HG03196 (cell line): ENCODE data around the gene RRAGC.
"Not testable (repeated sequence)": the region's sequence is repeated elsewhere in the genome, so short reads cannot be mapped to it uniquely, and the experiment has no call there.

Experiments
- ATAC-seq: cut with Tn5 transposase; IDR thresholded peaks from one replicate; pipeline ENCODE4 v1.9.1; 2021; ENCODE audit not compliant: unreplicated experiment

RRAGC gene

GRCh38 chr1:38858833-38859560 is 575 bp downstream of the RRAGC start:
- peak; percentile 41 for ATAC-seq

- ATAC-seq: no peak
Observed at GRCh38 chr1:38852780-38853179, 6.8 kb downstream of the RRAGC start.

- ATAC-seq: no peak
Observed at GRCh38 chr1:38848071-38848470, 11.5 kb downstream of the RRAGC start.

- ATAC-seq: no peak
Observed at GRCh38 chr1:38846210-38846609, 13.4 kb downstream of the RRAGC start.

- not testable (repeated sequence) for ATAC-seq
Observed at GRCh38 chr1:38845088-38845487, 14.5 kb downstream of the RRAGC start.

- ATAC-seq: no peak
Observed at GRCh38 chr1:38840281-38840680, 19.3 kb downstream of the RRAGC start.

GRCh38 chr1:38839363-38839762 is 20.2 kb downstream of the RRAGC start:
- no peak for ATAC-seq

- not testable (repeated sequence) for ATAC-seq
Observed at GRCh38 chr1:38836316-38836715, 23.3 kb downstream of the RRAGC start.

- peak; percentile 53 for ATAC-seq
Observed at GRCh38 chr1:38834937-38835827, 24.4 kb downstream of the RRAGC start.

- ATAC-seq: no peak
Observed at GRCh38 chr1:38834221-38834782, 25.3 kb downstream of the RRAGC start.

GRCh38 chr1:38833146-38833545 is 26.4 kb downstream of the RRAGC start:
- ATAC-seq: no peak

GRCh38 chr1:38832370-38832734 is 27.2 kb downstream of the RRAGC start:
- ATAC-seq: no peak

- no peak for ATAC-seq
Observed at GRCh38 chr1:38831731-38832369, 27.7 kb downstream of the RRAGC start.

GRCh38 chr1:38829368-38829767 is 30.2 kb downstream of the RRAGC start:
- no peak for ATAC-seq

GRCh38 chr1:38827318-38827717 is 32.3 kb downstream of the RRAGC start:
- ATAC-seq: no peak

- ATAC-seq: no peak
Observed at GRCh38 chr1:38826886-38827285, 32.7 kb downstream of the RRAGC start.

GRCh38 chr1:38826262-38826661 is 33.3 kb downstream of the RRAGC start:
- no peak for ATAC-seq

GRCh38 chr1:38820860-38821259 is 38.7 kb downstream of the RRAGC start:
- ATAC-seq: no peak

- ATAC-seq: no peak
Observed at GRCh38 chr1:38819516-38819915, 40.1 kb downstream of the RRAGC start.

- no peak for ATAC-seq
Observed at GRCh38 chr1:38819040-38819439, 40.5 kb downstream of the RRAGC start.

GRCh38 chr1:38818175-38818976 is 41.2 kb downstream of the RRAGC start:
- ATAC-seq: no peak
